HG02884 (cell line): ENCODE measurements around the gene PNPLA2.

Source experiments
- ATAC-seq: cut with Tn5 transposase; IDR thresholded peaks from one replicate; pipeline ENCODE4 v1.9.1; 2021; ENCODE audit warnings: mild to moderate bottlenecking, moderate library complexity; ENCODE audit not compliant: unreplicated experiment

PNPLA2 gene

DNA sequence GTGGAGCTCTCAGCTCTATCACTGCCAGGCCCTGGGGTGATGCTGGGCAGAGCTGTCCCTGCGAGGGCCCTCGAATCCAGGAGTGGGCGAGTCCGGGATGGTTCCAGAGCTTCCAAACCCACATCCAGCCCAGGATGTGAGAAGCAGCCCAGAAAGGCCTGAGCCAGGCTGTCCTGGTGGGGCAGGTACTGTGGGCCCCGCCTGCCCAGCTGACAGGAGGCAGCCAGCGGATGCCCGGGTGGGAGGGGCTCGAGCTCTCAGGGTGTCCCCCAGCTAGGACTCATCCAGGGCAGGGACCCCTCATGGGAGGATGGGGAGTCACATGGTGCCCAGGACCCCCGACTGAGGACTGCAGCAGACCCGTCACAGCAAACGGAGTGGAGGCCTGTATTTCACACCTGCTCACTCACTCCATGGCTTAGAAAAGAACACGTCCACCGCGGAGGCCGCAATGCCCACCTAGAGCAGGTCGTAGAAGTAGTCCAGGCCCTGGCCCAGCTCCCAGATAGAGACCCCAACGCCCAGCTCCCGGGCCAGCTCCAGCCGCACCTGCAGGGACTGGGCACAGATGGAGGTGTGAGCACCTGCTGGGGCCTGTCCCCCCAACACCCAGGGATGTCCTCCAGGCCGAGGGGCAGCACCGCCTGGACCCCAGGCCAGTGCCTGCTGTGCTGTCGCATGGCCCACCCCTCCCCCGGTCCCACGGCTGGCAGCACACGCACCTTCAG, 50.8 kb downstream of the PNPLA2 start:
- no peak for ATAC-seq

DNA sequence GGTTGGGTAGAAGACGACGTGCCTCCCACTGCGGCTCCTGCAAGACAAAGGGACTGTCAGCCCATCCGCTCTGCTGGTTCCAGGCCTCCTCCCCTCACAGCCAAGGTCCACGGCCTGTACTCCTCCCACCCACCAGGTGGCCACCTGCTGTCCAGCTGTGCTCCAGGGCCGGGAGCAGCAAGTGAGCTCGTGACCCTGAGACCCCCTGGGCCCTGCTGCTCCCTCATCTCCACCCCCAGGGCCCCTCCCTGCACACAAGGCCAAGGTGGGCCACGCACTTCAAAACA, 51.4 kb downstream of the PNPLA2 start:
- ATAC-seq = no peak

DNA sequence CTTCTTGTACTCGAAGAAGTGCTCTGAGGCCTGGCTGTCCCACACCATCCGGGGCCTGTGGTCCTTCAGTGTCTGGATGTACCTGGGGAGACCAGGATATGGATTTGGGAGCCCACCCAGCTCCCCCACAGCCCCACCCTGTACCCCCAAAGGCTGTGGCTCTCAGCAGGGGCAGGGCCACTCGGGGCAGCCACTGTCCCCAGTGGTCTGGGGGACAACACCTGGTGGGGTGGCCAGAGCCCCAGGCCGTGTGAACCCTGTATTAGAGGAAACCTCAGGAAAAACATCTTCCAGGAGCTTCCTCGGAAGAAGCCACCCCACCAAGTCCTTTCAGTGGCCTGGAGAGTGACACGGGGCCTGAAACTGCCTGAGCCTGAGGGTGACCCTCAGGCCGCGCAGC, 51.7 kb downstream of the PNPLA2 start:
- ATAC-seq = no peak

DNA sequence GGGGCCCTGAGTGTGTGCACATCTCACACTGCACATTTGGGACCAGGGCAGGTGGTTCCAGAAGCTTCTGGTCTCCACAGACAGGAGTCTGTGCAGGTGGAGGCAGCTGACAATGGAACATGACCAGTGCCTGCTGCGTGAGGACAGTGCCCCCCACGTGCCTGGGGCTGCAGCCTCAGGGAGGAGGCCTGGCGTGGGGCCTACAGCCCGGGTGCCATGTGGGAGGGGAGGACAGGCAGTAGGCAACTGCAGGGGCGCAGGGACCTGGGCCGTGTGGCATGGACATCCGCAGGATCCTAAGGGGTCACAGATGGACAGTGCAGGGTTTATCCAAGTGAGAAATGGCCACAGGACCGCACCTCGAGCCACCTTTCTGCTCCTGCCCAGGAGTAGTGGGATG, 52.8 kb downstream of the PNPLA2 start:
- no peak for ATAC-seq

DNA sequence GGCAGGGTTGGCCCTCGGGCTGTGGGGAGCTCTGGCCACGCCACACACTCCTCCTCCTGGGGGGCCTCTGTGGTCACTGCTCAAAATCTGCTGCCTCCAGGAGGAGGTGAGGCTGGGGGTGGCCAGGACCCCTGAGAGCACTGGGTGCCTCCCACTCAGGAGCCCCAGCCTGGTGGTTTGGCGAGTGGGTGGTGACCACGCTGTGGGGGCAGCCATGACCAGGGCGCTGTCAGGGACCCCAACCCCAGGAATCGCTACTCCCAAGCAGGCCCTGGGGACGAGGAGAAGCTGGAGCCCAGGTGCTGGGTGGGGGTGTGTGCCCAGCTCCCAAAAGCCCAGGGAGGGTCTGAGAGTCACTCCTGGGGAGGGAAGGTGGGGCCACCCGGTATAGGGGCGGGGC, 54.1 kb downstream of the PNPLA2 start:
- ATAC-seq = no peak

DNA sequence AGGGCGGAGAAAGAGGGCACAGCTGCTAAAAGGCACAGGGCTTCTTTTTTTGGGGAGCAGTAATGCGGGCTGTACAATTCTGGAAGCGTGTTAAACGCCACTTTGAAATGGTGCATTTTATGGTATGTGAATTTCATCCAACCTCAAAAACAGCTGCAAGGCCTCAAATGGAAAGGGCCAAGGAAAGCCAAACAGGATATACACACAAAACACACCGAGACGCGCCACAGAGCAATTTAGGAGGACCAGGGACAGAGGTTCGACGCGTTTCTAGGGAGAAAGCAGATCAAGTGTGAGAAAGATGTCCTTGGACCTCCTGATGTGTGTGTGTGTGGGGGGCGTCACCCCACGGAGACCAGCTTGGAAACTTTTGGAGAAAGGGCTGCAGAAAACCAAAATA, 55.0 kb downstream of the PNPLA2 start:
- ATAC-seq = no peak
